GM12878 (cell line): ENCODE measurements around the gene NDRG4. TPM values are rescaled to one million over a fixed set of nuclear protein-coding genes. Genes with fewer than 3 reads are reported as not detected.

ENCODE experiments used
- ATAC-seq: fragments of 200-7000 bp; cut with Tn5 transposase; 3 replicates; pipeline ENCODE4 v1.9.1; 2020; ENCODE audit warnings: mild to moderate bottlenecking, moderate library complexity
- BruUV-seq: library from RNA; stranded (reverse); fragments of 400-500 nt; replicated peaks from 2 replicates; lab custom pipeline; 2021; lab: Mats Ljungman, UMichigan
- CTCF ChIA-PET: fragments of 300-600 bp; sonication (Branson Sonifier 250); formaldehyde crosslinking; extraction: SDS; loops from one replicate; lab custom pipeline; 2021; ENCODE audit warnings: inconsistent platforms; lab: Yijun Ruan, JAX
- POLR2A ChIA-PET: fragments of 350-600 bp; formaldehyde crosslinking; extraction: SDS; loops from one replicate; lab custom pipeline; 2021; ENCODE audit warnings: inconsistent platforms; lab: Charles Lee
- RAD21 ChIA-PET: fragments of 300-600 bp; sonication (Branson Sonifier 250); formaldehyde crosslinking; loops from one replicate; lab custom pipeline; 2023; ENCODE audit warnings: antibody characterized with exemption; ENCODE audit not compliant: unreplicated experiment; lab: Charles Lee
- SMC1A ChIA-PET: fragments of 300-600 bp; sonication (Branson Sonifier 250); formaldehyde crosslinking; loops from one replicate; lab custom pipeline; 2023; ENCODE audit not compliant: unreplicated experiment, uncharacterized antibody; lab: Charles Lee
- DNase-seq: peaks from one replicate; pipeline ENCODE4 v3.0.0-alpha.2; 2011; ENCODE audit warnings: low read depth, low spot score
- FAIRE-seq: peaks from 3 replicates; lab custom pipeline; 2011; peaks lifted over from hg19 to GRCh38; lab: Jason Lieb, UNC
- H2AFZ ChIP-seq: 2 replicates; pipeline ENCODE4 v1.6.0; 2011; ENCODE audit warnings: low read depth, low read length, control low read depth; ENCODE audit not compliant: control insufficient read depth
- H3K27ac ChIP-seq: 2 replicates; pipeline ENCODE4 v1.5.1; 2011; ENCODE audit warnings: control low read depth; ENCODE audit not compliant: control insufficient read depth, insufficient read depth
- H3K27me3 ChIP-seq, 2 experiments: replicated peaks in 1 of 2; 2 replicates each; pipeline versions ENCODE4 v1.6.0 to v1.6.1; 2011; ENCODE audit warnings: low read length in 1 of 2; ENCODE audit not compliant: control insufficient read depth in 2 of 2, insufficient read depth in 2 of 2
- H3K36me3 ChIP-seq, 2 experiments: 2 replicates each; pipeline ENCODE4 v1.5.1; 2011; ENCODE audit warnings: low read length in 1 of 2; ENCODE audit not compliant: control insufficient read depth in 2 of 2, insufficient read depth in 2 of 2
- H3K4me1 ChIP-seq: 2 replicates; pipeline ENCODE4 v1.6.1; 2011; ENCODE audit warnings: mild to moderate bottlenecking, low read length, moderate library complexity, mixed read lengths; ENCODE audit not compliant: control insufficient read depth, insufficient read depth
- H3K4me2 ChIP-seq: 2 replicates; pipeline ENCODE4 v1.6.0; 2011; ENCODE audit warnings: control low read depth; ENCODE audit not compliant: control insufficient read depth, insufficient read depth
- H3K4me3 ChIP-seq: fragments of 200-600 bp; sonication (generic); 2 replicates; pipeline ENCODE4 v1.5.1; 2016
- H3K79me2 ChIP-seq: 2 replicates; pipeline ENCODE4 v1.6.0; 2011; ENCODE audit warnings: low read length; ENCODE audit not compliant: control insufficient read depth, insufficient read depth
- H3K9ac ChIP-seq: 2 replicates; pipeline ENCODE4 v1.8.0; 2011; ENCODE audit warnings: low read length, control low read depth, mixed read lengths; ENCODE audit not compliant: control insufficient read depth, insufficient read depth
- H3K9me3 ChIP-seq: replicated peaks from 3 replicates; pipeline ENCODE4 v1.5.1; 2011; ENCODE audit warnings: mild to moderate bottlenecking, low read length; ENCODE audit not compliant: control insufficient read depth, insufficient read depth
- H4K20me1 ChIP-seq: 2 replicates; pipeline ENCODE4 v1.6.0; 2011; ENCODE audit not compliant: control insufficient read depth, insufficient read depth
- CEBPZ ChIP-seq: fragments of 150-350 bp; IDR thresholded peaks from 2 replicates; pipeline ENCODE4 v1.6.1; 2016; ENCODE audit warnings: low read depth, low read length
- IKZF1 ChIP-seq: fragments of 450-650 bp; conservative IDR thresholded peaks from 2 replicates; pipeline ENCODE4 v1.6.1; 2017; ENCODE audit warnings: antibody characterized with exemption, mild to moderate bottlenecking
- NFIC ChIP-seq: IDR thresholded peaks from 2 replicates; pipeline ENCODE4 v1.6.1; 2012; ENCODE audit warnings: low read depth, mild to moderate bottlenecking, inconsistent platforms, low read length, moderate library complexity
- NKRF ChIP-seq: fragments of 450-650 bp; conservative IDR thresholded peaks from 2 replicates; pipeline ENCODE4 v1.6.1; 2017; ENCODE audit warnings: mild to moderate bottlenecking, moderate library complexity
- NRF1 ChIP-seq: conservative IDR thresholded peaks from 2 replicates; pipeline ENCODE4 v1.6.1; 2011; ENCODE audit warnings: mild to moderate bottlenecking, low read depth, low read length, improper control_type of control experiment
- POLR2A ChIP-seq: IDR thresholded peaks from 2 replicates; pipeline ENCODE4 v1.6.1; 2011; ENCODE audit warnings: low read depth, mild to moderate bottlenecking, low read length
- SREBF1 ChIP-seq: IDR thresholded peaks from 2 replicates; pipeline ENCODE4 v1.6.1; 2012; ENCODE audit warnings: mild to moderate bottlenecking, low read length
- SUPT20H ChIP-seq: IDR thresholded peaks from 2 replicates; pipeline ENCODE4 v1.6.1; 2011; ENCODE audit warnings: low read depth, mild to moderate bottlenecking, low read length, moderate library complexity, borderline replicate concordance; ENCODE audit not compliant: control insufficient read depth
- TCF7 ChIP-seq: IDR thresholded peaks from 2 replicates; pipeline ENCODE4 v1.6.1; 2014; ENCODE audit warnings: antibody characterized with exemption, borderline replicate concordance
- USF1 ChIP-seq: IDR thresholded peaks from 2 replicates; pipeline ENCODE4 v1.6.1; 2011; ENCODE audit warnings: borderline replicate concordance, low read depth, mild to moderate bottlenecking, moderate library complexity, mixed read lengths, low read length; ENCODE audit not compliant: insufficient read depth; ENCODE audit errors: extremely low read length
- ZNF274 ChIP-seq: IDR thresholded peaks from one replicate; pipeline ENCODE4 v1.8.0; 2011; ENCODE audit not compliant: insufficient read length, insufficient read depth
- WGBS: methylation state at CpG from one replicate; pipeline ENCODE4 v1.1.6; 2016; ENCODE audit warnings: low lambda C conversion rate; ENCODE audit not compliant: insufficient replicate concordance, insufficient coverage; ENCODE audit errors: missing lambda C conversion rate; 5-methylcytosine and 5-hydroxymethylcytosine counted together
- in situ Hi-C: fragments of 300-500 bp; cut with MboI; formaldehyde crosslinking; loops from 9 replicates; pipeline ENCODE4 v1.14.3; 2018; ENCODE audit warnings: mixed read lengths
- intact Hi-C: fragments of 100-400 bp; cut with micrococcal nuclease; formaldehyde crosslinking; loops from one replicate; pipeline ENCODE4 v1.14.2; 2022; ENCODE audit not compliant: unreplicated experiment
- polyA plus RNA-seq, 11 experiments: library from polyadenylated mRNA; depleted of rRNA in 4 of 11; unstranded in 6 of 11; stranded (reverse) in 5 of 11; fragments of >200 nt; fragmentation: Nextera tagmentation in 4 of 11; fragmentation: Illumina TruSeq in 1 of 11; extraction: Ambion mirVana in 4 of 11; extraction: Trizol in 1 of 11; gene quantifications; 1 replicate in 1 of 11; 2 replicates in 10 of 11; pipeline versions ENCODE4 v1.2.1 to v1.2.3, GENCODE V29; 2011 to 2016; ENCODE audit warnings: inconsistent platforms in 2 of 11, missing spikeins in 2 of 11, low read depth in 1 of 11
- total RNA-seq, 4 experiments: library from RNA; depleted of rRNA in 3 of 4; stranded (reverse); fragments of >200 nt in 3 of 4; fragmentation: Illumina TruSeq in 1 of 4; extraction: Trizol in 1 of 4; gene quantifications; 2 replicates each; pipeline versions ENCODE4 v1.2.1 to v1.2.3, GENCODE V29; 2013 to 2021
- TF ChIP-seq, protein P1 (sequence below): IDR thresholded peaks from 2 replicates; pipeline ENCODE4 v1.6.1; 2012; ENCODE audit warnings: mild to moderate bottlenecking, low read depth, low read length

NDRG4 gene
- total and polyA plus RNA-seq, 10 of the 15 experiments (the other 5 are each of a cell fraction or from before 2014, with no cell fraction given) = 0.33 to 3.8 (median 2.5) TPM

DNA sequence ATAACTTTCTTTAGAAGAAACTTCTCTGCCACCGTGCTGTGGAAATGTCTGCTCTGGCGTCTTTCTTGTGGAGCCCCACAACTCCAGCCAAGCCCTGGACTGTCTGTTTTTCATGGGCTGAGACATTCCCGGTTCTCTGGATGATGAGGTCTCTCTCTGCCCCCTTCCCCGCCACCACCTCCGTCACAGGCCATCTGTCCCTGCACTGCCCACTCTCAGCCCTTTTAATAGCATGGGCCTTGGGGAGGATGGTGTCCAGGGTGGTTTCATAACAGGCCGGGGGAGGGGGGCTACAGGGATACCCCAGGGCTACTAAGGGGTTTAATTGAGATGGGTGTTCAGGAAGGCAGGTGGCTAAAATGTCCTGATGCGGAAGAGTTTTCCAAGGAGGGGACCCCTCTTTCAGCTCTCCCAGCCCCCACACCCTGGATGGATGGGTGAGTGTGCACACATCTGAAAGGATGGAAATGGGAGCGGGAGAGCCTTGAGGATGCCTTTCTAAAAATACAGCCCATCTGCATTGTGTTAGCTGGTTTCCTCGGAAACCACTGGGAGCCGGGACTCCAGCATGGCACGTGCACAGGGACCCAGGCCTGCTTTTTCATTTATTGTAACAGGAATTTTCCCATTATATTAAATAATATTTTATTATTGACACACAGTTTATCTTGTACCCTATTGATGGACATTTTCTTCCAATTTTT, 14.6 kb upstream of the NDRG4 start:
- no peak for DNase-seq
- H3K4me3 ChIP-seq = no peak overlapping the region
- H3K79me2 ChIP-seq = no peaks in the 10 kb centered on the region
- in situ Hi-C loops (no loop called here), intact Hi-C loops (loop anchor here (5.0 kb wide), 2 partner anchors 463 to 588 kb away; no protein-coding TSS in a partner anchor)
- no TSS peak for BruUV-seq
- no peak overlapping the region for H3K27ac ChIP-seq
- ATAC-seq = no peak
- FAIRE-seq = no peak
- no peak overlapping the region for H3K9ac ChIP-seq
- CTCF ChIA-PET = interaction anchor here (0.7 to 12.5 kb wide), 6 partner anchors 70 to 388 kb away, joined by 3 to 209 read pairs (median 4); no protein-coding TSS in a partner anchor
- no peak overlapping the region for H2AFZ ChIP-seq
- WGBS = 41% methylated on average over 11 of the region's 11 CpGs
- no peaks in the 10 kb centered on the region for H4K20me1 ChIP-seq
- SMC1A ChIA-PET = interaction anchor here (0.8 to 6.1 kb wide), 7 partner anchors 10 to 288 kb away, joined by 3 to 84 read pairs (median 3); no protein-coding TSS in a partner anchor
- no peaks in the 10 kb centered on the region for H3K36me3 ChIP-seq
- RAD21 ChIA-PET = interaction anchor here (0.5 to 4.5 kb wide), 3 partner anchors 145 to 149 kb away, joined by 3 to 91 read pairs (median 7); no protein-coding TSS in a partner anchor
- no peaks in the 10 kb centered on the region; a peak in 1 of 4 replicates for H3K27me3 ChIP-seq
- H3K4me1 ChIP-seq = no peaks in the 10 kb centered on the region
- POLR2A ChIA-PET = no interaction called here
- no peak overlapping the region for H3K4me2 ChIP-seq
- H3K9me3 ChIP-seq = no peaks in the 10 kb centered on the region
- TF ChIP-seq CEBPZ = no peak
- no peak for TF ChIP-seq NKRF
- no peak for TF ChIP-seq USF1
- TF ChIP-seq, protein P1, sequence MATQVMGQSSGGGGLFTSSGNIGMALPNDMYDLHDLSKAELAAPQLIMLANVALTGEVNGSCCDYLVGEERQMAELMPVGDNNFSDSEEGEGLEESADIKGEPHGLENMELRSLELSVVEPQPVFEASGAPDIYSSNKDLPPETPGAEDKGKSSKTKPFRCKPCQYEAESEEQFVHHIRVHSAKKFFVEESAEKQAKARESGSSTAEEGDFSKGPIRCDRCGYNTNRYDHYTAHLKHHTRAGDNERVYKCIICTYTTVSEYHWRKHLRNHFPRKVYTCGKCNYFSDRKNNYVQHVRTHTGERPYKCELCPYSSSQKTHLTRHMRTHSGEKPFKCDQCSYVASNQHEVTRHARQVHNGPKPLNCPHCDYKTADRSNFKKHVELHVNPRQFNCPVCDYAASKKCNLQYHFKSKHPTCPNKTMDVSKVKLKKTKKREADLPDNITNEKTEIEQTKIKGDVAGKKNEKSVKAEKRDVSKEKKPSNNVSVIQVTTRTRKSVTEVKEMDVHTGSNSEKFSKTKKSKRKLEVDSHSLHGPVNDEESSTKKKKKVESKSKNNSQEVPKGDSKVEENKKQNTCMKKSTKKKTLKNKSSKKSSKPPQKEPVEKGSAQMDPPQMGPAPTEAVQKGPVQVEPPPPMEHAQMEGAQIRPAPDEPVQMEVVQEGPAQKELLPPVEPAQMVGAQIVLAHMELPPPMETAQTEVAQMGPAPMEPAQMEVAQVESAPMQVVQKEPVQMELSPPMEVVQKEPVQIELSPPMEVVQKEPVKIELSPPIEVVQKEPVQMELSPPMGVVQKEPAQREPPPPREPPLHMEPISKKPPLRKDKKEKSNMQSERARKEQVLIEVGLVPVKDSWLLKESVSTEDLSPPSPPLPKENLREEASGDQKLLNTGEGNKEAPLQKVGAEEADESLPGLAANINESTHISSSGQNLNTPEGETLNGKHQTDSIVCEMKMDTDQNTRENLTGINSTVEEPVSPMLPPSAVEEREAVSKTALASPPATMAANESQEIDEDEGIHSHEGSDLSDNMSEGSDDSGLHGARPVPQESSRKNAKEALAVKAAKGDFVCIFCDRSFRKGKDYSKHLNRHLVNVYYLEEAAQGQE = no peak
- TF ChIP-seq SREBF1 = no peak
- TF ChIP-seq SUPT20H = no peak
- TF ChIP-seq IKZF1 = no peak
- no peak for TF ChIP-seq NRF1
- TF ChIP-seq TCF7 = no peak
- TF ChIP-seq NFIC = no peak
- no peak for TF ChIP-seq ZNF274
- TF ChIP-seq POLR2A = no peak
